ENCODE measurements around the gene HOXC11.

HOXC11 gene

DNA sequence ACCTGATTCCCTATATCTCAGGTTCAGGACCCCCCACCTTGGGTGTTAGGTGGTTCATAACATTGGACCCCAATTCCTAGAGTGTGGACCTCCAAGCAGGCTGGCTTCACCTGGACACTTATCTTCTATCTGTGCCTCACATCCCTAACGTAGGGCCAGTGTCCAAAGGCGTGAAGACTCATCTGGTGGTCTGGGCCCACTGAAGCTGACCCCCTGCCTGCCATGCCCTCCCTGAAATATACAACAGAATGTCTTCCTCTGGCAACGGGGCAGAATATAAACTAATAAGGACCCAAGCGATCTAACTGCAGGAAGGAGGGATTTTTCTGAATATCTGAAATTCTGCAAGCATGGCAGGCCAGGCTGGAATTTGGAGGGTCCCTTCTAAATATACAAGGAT lies 28.7 kb upstream of the HOXC11 start:
- DNase-seq: no peak

DNA sequence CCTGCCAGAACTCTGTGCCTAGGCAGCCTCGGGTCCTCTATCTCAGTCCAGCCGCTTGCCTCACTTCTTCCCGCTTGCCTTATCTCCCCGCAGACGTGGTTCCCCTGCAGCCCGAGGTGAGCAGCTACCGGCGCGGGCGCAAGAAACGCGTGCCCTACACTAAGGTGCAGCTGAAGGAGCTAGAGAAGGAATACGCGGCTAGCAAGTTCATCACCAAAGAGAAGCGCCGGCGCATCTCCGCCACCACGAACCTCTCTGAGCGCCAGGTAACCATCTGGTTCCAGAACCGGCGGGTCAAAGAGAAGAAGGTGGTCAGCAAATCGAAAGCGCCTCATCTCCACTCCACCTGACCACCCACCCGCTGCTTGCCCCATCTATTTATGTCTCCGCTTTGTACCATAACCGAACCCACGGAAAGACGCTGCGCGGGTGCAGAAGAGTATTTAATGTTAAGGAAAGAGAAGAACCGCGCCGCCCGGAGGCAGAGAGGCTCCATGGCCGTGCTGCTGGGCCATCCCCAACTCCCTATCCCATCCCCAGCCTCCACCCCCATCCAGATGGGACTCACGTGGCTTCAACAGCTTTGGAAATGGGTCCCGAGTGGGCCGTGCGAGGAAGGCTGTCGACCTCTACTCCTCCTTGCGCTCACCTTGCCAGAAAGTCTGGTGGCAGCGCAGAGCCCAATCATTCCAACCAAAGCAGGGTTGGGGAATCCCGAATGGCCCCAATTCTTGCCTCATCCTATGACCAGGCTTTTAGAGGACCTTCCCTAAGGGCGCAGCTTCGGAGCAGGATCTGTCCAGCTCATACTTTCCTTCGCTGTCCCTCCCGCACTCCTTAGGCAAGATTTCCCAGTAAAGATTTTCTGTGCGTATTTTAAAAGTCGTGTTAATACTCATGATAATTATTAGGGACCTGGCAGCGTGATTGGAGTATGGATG lies 27.7 kb upstream of the HOXC11 start:
- DNase-seq: no peak

DNA sequence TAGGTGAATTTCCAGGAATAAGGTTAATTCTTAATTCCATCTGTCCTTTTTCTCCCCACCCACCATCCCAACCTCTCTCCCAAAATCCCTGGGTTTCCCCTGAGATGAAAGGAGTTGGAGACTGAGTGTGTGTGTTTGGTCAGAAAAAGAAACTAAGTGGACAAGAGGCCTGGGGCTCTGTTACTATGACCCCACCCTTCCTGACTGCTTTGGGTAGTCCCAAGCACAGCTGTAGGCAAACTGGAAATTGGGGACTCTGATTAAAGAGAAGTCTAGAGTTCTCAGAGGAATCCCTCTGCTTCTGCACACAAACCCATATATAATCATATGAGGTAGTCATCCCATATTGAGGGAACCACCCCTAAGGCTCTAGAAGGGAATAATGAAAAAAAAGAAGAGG lies 25.2 kb upstream of the HOXC11 start:
- DNase-seq: no peak

DNA sequence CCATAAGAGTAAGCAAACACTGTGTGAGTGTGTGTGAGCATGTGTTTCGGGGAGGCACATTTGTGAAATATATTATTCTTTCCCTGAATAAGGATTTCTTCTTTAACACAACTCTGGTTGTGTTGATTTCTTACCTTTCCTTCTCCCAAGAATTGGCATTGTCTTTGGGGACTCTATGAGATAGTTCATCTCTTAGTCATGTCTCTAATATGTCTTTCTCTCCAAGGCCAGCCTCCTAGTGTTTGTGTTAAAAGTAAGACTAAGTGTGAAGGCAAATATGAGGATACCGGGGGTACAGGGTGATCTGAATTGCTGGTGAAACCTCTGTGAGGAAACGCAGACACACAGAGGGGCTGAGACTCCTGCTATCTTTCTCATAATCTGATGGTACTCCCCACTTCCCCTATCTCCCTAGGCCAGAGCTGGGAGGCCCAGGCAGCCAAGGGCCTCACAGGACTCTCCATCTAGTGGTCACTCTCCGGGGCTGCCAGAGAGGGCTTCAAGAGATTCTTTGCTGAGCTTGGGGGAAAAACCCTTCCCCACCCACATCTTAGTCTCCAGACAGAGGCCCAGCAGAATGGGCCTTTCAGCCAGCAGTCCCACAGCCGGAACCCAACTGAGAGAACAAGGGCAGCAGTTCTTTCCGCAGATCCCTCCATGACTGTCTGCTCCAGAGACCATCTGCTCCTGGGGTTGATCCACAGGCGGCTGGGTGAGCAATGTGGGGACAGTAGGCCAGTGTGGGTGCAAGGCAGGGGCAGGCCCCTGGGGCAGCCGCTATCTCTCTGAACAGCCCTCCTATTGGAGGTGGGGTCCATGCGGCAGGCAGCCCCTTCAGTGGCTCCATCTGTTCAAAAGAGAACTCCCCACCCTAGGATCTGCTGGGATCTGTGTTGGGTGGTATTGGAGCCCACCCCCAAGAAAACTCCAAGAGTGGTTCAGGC lies 24.0 kb upstream of the HOXC11 start:
- no peak for DNase-seq

DNA sequence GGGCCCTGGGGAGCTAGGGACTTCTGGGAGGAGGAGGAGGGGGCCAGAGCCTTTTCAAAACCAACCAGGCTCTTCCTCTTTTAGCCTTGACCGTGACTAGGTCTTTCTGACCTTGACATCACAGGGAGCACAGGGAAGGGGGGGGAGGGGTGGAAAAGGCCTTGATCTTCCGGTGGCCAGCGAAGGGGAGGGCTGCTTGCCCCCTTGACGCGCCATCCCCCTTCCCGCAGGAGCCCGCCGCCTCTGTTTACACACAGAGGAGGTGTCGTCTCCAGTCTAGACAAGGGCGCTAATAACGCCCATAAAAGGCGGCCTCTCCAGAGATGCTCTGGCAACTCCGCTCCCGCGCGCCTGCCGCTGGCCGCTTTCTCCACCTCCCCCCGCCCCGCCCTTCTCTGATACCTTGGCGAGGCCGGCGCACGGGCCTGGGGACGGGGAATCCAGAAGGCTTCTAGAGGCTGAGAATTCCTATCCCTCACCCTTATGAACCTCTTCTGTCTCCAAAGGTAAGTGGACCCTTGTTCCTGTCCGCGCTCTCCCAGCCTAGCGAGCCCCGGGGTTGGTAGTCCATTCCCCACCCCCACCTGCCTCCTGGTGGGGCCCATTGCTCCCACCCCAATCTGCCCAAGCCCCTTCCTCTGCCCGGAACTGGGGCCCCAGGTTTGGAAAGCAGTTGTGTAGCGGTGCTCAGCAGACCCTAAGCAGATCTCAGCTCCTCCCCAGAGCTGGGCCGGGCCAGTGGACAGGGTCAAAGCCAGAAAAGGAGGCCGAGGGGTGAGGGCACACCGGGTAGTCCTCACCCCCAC lies 23.1 kb upstream of the HOXC11 start:
- peak; percentile 59 for DNase-seq

DNA sequence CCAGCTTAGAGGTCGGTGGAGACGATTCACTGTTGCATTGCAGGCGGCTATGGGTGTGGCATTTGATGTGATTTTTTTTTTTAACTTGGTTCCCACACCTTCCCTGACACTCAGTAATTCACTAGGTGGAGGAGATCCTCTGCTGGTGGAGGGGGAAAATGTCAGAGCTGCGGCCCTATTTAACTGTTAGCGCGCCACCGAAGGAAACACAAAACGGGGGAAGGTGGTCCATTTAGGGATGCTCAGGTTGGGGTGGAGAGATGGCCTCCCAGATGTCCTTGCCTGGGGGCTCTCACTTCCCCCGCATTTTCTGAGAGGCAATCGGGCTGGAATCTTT lies 22.5 kb upstream of the HOXC11 start:
- DNase-seq: no peak

DNA sequence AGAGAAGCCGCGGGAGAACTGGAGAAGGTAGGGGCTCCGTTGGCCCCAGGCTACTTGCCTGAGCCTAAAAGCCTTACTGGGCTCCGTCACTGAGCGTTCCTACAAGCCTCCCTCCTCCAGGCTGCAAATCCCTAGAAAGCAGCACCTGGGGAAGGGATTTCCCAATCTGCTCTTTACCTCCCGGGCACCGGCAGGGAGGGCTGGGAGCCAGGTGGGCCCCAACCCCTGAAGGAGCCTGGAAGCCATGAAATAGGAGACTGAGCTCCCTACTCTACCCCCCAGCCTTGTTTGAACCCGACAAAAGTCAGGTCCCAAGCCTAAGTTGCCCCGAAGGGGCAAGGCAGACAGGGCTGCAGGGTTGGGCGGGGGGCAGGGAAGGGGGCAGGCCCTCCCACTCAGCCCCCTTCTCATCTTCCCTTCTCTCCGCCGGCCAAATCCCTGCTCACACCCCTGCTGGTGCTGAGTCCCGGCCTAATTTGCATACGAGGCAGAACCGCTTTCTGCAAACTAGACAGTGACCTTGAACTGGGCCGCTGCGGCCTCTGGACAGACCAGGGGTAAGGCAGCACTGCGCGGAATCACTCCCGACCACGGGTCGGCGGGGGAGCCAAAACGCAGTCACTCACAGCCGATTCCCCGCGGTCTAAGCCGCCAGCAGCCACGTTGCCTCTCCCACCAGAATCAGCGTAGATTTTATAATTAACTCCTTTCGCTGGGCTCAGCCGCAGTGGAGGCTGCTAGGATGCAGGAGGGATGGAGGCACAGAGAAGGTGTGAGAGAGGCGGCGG lies 21.9 kb upstream of the HOXC11 start:
- DNase-seq: no peak

DNA sequence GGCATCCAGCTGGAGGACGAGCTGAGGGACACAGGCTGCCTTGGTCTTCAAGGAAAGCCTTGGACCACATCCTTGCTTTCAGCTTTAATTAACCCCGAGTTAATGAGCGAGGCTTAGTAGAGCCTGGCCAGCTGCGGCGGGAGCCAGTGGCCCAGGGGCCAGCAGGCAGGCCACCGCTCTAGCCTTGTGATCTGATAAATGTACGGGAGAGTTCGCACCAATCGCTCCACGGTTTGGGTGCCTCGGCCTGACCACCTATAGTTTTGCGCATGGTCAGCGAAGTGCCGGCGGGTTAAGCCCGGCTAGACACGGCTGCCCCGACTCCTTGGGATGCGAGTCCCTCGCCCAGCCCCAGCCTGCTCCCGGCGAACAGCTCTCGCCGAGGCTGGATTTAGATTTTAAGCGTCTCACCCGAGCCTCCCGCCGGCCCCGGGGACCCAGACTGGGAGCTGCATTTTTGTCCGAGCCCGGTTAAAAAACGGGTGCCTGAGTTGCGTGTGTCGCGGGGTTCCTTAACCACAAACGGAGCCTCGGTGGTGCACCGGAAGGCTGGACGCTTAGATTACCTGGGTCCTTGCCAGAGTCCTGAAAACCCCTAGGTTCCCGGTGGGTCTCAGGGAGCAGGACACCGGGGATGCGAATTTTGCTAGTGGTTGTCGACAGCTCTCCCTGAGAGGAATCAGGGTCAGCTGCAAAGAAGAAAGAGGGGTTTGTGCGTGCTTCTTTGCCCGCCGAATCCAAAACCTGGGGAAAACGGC lies 21.2 kb upstream of the HOXC11 start:
- DNase-seq: no peak

DNA sequence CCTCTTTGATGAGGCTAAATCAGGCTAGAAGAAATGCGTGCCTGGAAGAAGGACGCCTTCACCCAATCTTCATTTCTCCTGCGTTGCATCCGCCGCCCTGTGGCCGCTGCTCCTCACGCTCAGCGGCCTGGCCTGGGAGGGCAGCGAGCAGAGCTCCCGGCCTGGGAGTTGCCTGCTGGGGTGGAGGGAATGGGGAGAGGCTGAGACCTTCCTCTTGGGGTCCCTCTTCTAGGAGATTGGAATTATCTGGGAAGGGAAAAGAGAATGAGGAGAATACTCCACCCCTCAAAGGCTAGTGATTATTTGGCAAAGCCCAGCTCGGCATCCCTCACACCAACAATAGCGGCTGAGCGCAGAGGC lies 20.6 kb upstream of the HOXC11 start:
- DNase-seq: no peak

DNA sequence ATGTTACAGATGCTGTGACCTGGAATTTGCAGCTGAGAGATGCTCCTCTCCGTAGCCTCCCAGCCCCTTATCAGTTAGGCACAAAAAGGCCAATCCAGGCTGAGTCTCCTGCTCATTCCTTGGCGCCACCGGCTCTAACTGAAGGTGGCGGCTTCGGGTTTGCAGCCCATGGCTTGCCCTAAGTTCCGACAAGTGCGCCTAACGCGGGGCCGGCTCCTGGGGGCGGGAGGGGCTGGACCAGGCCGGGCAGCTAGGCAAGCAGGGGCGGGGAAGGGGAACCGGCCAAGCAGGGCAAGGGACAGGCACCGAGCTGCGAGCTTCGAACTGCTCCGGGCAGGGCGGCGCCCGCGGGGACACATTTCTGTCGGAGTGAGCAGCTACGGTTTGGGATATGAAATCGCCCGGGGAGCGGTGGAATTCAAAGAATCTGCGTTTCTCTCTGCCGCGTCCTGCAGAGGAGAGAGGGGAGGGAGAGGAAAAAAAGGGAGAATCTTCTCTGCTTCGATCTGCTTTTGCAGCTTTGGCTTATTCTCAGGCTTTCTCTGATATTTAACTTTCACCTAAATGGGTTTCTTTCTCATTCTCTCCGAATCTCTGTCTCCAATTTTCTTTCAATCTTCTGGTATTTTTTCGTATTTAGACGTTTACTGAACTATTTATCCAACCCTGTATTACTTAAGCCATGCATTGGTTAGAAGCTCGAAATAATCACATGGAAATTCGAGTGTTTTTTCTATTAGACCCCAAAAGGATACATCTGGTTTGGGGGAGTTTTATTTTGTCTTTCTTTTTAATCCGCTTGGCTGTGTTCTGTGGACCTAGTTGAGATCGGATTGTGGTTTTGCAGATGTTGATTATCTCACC lies 19.8 kb upstream of the HOXC11 start:
- no peak for DNase-seq

DNA sequence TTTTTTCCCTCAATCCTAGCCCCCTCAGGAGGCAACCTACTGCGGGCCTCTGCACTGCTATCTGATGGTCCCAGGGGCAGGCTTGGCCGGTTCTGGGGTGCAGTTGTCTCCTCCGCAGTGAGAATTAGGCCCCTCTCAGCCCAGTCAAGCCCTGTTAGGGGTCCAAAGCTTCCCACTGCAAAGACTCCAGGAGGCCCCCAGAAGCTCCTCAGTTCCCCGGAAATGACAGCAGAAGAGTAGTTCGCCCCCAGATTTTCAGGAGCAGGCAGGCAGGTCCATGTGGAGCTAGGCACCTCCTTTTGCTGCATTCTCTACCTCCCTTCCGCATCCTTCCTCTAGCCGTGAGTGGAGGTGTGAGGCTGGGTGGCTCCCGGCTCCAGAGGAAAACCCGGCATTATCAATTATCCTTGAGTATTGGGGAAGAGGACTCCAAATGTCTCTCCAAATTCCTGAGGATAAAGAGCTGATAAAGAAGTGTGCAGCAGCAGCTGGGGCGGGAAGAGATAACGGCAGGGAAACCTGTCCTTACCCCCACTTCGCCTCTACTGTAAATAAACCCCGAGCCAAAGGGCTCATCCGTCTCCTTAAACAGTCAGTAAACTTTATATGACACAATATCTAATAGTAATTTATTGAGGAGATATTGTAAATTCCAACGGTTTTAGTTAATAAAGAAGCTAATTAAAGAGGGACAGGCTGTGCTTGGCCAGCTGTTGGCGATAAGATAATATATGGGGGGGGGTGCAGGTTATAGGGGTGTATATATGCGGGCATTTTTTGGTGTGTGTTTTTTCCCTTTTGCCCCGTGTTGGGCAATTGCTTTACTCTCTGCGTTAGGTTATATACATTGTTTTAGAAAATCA lies 18.9 kb upstream of the HOXC11 start:
- DNase-seq: no peak

DNA sequence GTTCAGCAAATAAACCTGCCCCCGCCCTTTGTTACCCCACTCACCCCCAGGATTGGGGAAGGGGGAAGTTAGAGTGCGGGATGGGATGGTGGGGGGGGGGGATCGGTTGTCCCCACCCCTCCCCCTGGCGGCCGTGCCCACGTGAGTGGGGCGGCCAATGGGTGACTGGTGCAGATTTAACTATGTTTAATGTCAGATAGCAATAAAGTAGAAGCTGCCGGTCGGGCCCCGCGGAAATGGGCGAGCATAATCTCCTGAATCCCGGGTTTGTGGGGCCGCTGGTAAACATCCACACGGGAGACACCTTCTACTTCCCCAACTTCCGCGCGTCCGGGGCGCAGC lies 18.3 kb upstream of the HOXC11 start, which contains the start of gene HOXC12:
Gene HOXC12, plus strand, starts transcription at position 210 of the 342 bp plus-strand sequence. Its CDS starts 27 bp downstream, at position 237.
- DNase-seq: no peak

DNA sequence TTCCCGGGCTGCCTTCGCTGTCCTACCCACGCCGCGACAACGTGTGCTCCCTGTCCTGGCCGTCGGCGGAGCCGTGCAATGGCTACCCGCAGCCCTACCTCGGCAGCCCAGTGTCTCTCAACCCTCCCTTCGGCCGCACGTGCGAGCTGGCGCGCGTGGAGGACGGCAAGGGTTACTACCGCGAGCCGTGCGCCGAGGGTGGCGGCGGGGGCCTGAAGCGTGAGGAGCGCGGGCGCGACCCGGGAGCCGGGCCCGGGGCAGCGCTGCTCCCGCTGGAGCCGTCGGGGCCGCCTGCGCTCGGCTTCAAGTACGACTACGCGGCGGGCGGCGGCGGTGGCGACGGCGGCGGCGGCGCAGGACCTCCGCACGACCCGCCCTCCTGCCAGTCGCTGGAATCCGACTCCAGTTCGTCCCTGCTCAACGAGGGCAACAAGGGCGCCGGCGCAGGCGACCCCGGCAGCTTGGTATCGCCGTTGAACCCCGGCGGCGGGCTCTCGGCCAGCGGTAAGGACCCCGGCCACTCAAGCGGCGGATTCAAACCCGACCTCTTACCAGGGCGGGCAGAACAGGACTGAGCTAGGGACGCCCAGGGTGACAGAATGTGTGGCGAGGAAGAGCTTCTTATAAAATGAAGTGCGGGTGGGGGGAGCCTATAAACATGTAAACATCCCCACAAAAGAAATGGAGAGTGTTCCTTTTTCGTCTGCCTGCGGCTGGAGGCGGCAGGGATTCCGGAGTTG lies 17.7 kb upstream of the HOXC11 start:
- no peak for DNase-seq

DNA sequence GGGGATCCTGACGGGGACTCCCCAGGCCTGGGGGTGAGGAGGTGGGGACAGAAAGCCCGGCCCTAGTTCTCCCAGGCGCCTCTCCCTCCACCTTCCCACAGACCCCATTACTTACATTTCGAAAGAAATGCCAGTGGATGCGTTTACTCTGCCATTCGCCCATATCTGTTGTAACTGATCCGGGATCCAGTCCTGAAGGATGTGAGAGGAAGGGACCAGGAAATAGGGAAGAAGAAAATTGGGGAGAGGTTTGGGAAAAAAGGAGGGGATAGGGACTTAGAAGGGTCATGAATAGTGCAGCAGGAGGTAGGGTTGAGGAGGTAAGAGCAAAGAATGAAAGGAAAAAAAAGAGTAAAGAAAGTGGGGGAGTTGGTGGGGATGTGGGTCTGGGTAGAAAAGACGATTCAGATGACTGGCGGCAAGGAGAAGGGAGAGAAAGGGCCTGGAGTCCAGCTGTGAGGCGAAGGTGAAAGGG lies 17.1 kb upstream of the HOXC11 start:
- no peak for DNase-seq

DNA sequence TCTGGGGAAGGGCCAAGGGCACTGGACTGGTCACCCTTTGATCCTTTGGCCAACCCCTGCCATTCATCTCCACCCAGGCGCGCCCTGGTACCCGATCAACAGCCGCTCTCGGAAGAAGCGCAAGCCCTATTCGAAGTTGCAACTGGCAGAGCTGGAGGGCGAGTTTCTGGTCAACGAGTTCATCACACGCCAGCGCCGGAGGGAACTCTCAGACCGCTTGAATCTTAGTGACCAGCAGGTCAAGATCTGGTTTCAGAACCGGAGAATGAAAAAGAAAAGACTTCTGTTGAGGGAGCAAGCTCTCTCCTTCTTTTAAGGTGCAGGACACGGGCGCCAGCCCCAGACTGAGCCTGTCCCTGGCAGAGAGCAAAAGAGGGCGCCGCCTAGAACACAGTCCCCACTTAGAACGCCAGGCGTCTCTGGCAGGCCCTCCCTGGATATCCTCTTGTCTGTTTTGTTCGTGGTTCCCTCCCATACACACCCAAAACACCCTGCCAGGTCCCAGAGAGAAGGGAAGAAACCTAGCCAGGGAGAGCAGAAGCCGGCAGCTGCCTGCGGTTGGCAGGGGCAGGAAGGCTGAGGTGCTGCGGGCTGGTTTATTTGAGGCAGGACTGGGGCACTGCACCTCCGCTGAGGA lies 16.6 kb upstream of the HOXC11 start:
- DNase-seq: no peak

DNA sequence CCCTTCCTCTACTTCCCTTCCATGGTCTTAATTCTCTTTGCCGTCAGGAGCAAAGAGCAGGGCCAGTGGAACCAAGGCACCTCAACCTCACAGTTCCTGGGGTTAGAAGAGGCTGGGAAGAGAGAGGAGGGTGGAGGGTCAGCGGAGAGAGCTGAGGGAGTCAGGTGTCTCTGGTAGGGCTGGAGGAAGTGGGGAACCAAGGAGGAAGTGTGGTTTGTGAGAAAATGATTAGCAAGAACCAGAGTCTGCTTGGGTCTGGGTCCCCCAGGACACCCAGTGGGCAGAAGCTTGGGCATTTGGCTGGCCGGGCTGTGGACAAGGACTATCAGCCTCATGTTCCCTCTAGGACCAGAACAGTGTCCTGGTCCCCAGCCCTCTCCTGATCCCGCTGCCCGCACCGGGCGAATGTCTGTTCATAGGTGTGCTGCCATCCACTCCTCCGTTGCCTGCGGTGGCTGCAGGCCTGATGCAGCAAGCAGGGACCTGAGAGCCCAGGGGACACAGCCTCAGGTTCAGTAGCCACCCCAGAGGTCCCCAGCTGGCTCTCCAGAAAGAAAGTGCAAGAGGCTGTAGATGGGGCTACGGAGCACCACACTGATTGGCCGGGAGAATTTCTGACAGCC lies 15.9 kb upstream of the HOXC11 start:
- no peak for DNase-seq

DNA sequence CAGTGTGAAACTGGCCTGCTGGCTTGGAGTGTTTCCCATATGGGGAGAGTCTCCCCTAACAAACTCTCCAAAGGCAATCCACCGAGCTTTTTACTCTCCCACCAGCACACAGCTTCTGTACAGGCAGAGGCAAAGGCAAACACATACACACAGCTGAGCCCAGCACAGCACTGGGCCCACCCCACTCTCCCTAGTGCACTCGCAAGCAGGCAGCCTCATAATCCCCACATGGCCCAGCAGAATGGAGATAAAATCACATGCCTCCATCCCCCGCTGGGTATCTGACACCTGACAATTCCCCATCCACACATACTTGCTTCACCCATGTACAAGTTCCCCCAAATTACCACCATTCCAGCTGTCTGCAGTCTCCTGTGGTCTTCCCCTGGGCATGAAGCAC lies 14.8 kb upstream of the HOXC11 start:
- no peak for DNase-seq

DNA sequence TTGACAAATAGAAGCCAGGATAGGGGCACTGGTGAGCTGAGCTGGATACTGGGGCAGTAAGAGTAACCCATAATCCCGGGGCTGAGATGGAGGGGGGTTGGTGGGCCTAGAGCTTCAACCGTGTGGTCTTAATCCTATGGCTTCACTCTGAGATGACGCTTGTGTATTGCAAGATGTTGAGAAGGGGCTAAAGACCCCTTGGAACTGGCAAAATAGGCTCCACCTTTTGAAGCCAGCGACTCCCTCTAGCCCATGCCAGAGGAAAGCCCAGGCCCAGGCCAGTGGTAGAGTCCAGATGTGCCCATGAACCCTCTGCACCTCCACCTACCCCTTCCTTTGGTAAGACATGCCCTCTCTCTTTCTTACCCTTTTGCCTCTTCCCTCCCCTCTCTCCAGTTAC lies 13.6 kb upstream of the HOXC11 start:
- DNase-seq: no peak
